Measurements from ENCODE around the gene SYNE1. TPM values are rescaled to one million over a fixed set of nuclear protein-coding genes. Genes with fewer than 3 reads are reported as not detected.

Gene SYNE1
- total RNA-seq, 6 donors from 2014 or later: 160 to 859 (median 490) TPM

DNA sequence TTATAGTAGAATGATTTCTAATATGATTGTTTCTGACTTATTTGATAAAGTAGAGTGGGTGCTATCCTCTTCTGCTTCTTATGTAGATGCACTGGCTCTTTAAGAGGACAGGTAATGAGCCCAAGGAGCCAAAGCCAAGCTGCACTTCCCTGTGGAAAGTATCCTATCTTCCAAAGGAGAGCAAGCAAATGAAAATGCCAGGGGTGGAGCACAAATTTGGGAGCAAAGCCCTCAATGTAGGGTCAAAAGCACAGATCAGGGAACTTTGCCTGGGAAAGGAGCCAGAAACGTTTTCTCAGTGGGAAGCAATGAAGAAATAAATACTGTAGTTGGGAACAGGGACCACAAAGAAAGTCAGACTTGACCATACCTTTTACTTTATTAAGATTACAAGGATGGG, 242.9 kb downstream of the SYNE1 start:
- 47 to 48% methylated on average over 1 of the region's 1 CpG for WGBS, 2 donors
- ATAC-seq (ENCODE audit: low FRiP score in 2 of 2): no peak
- Histone ChIP-seq H3K27me3 (no peaks in the 10 kb centered on the region), H3K27ac (no peak overlapping the region), H3K9me3 (no peaks in the 10 kb centered on the region), H3K36me3 (peaks cover 0 to 58% (median 7%) of the 10 kb centered on the region in 4 donors), H3K4me1 (peaks cover 0 to 17% (median 5%) of the 10 kb centered on the region in 4 donors), H3K4me3 (no peak overlapping the region)
- DNase-seq: no peak
- no peak for TF ChIP-seq POLR2A (IDR thresholded peaks at IDR 0.05)
- TF ChIP-seq POLR2AphosphoS5 (IDR thresholded peaks at IDR 0.05): no peak
- TF ChIP-seq CTCF (IDR thresholded peaks at IDR 0.05): no peak
- TF ChIP-seq EP300 (IDR thresholded peaks at IDR 0.05): no peak

GRCh38 chr6:152391179-152391880, 245.8 kb downstream of the SYNE1 start:
- H3K27ac ChIP-seq: no peak overlapping the region
- TF ChIP-seq POLR2A (IDR thresholded peaks at IDR 0.05) (no peak), CTCF (IDR thresholded peaks at IDR 0.05) (no peak), EP300 (IDR thresholded peaks at IDR 0.05) (no peak), POLR2AphosphoS5 (IDR thresholded peaks at IDR 0.05) (no peak)
- WGBS, 2 donors: 71 to 81% methylated on average over 5 to 6 of the region's 6 CpGs

DNA sequence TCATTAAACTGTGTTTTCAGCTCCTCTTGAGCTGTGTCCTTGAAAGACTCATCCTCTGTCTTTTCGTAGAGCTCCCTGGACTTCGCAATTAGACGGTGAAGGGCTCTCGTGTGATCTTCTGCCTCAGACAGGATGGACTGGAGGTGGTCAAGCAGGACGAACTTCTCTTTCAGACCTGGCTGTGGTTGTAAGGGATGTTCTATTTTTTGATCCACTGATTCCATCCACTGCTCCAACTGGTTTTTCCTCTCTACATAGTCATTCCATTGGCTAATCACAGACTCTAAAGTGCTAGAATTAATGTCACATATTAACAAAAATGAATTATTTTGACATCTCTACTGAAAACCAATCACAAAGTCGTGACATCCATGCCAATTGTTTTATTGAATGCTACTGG, 250.1 kb downstream of the SYNE1 start:
- no peak for ATAC-seq (ENCODE audit: low FRiP score in 2 of 2)

More at GRCh38 chr6:152391179-152391880, 245.8 kb downstream of the SYNE1 start:
- no peak for ATAC-seq (ENCODE audit: low FRiP score in 2 of 2)
- no peaks in the 10 kb centered on the region for H3K27me3 ChIP-seq
- H3K36me3 ChIP-seq: peaks cover 3 to 39% (median 7%) of the 10 kb centered on the region in 4 donors
- no peaks in the 10 kb centered on the region for H3K4me1 ChIP-seq
- H3K9me3 ChIP-seq: no peaks in the 10 kb centered on the region
- DNase-seq: peak in 1 of 2 donors; percentile 16
- no peak overlapping the region for H3K4me3 ChIP-seq

DNA sequence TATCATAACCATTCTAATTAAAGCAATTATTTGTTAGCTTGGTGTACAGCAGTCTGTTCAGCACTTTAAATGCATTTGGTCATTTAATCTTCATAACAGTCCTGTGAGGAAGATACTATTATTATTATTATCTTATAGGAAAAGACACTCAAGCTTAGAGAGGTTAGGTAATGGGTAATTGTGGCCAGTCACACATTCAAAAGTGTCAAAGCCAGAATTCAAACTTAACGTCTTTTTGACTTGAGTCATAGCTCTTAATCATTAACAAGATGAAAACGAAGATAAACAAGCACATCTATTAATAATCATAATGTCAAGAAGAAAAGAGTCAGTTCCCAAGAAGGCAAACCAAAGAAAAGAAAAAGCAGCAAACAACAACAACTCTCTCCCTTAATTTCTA, 251.0 kb downstream of the SYNE1 start:
- no peak for ATAC-seq (ENCODE audit: low FRiP score in 2 of 2)
- no peak for DNase-seq
- Histone ChIP-seq H3K27ac (no peak overlapping the region), H3K36me3 (peaks cover 2 to 29% (median 5%) of the 10 kb centered on the region in 4 donors), H3K27me3 (no peaks in the 10 kb centered on the region), H3K4me3 (no peak overlapping the region), H3K9me3 (no peaks in the 10 kb centered on the region), H3K4me1 (peaks cover 0 to 8% (median 0%) of the 10 kb centered on the region in 4 donors)
- 42 to 47% methylated on average over 2 of the region's 2 CpGs for WGBS, 2 donors
- TF ChIP-seq POLR2AphosphoS5 (IDR thresholded peaks at IDR 0.05) (no peak), EP300 (IDR thresholded peaks at IDR 0.05) (no peak), CTCF (IDR thresholded peaks at IDR 0.05) (no peak), POLR2A (IDR thresholded peaks at IDR 0.05) (no peak)

More for the DNA sequence above, 250.1 kb downstream of the SYNE1 start:
- no peak overlapping the region for H3K4me3 ChIP-seq
- TF ChIP-seq POLR2A (IDR thresholded peaks at IDR 0.05) (no peak), CTCF (IDR thresholded peaks at IDR 0.05) (no peak), EP300 (IDR thresholded peaks at IDR 0.05) (no peak), POLR2AphosphoS5 (IDR thresholded peaks at IDR 0.05) (no peak)
- no peak overlapping the region for H3K27ac ChIP-seq
- H3K36me3 ChIP-seq: peaks cover 3 to 32% (median 5%) of the 10 kb centered on the region in 4 donors
- H3K9me3 ChIP-seq: no peaks in the 10 kb centered on the region
- DNase-seq: no peak
- peaks cover 0 to 1% (median 0%) of the 10 kb centered on the region in 4 donors for H3K4me1 ChIP-seq
- no peaks in the 10 kb centered on the region for H3K27me3 ChIP-seq
- WGBS, 2 donors: 92% methylated on average over 6 of the region's 6 CpGs

Data from upper lobe of left lung (tissue), 6 donors.